RCC 7860 (cell line): ENCODE data around the gene F8.

Experiments used
- DNase-seq: peaks from one replicate; pipeline ENCODE4 v3.0.0-alpha.2; 2015; ENCODE audit warnings: low spot score
- FAIRE-seq: peaks from 2 replicates; lab custom pipeline; 2012; peaks lifted over from hg19 to GRCh38; lab: Jason Lieb, UNC

Gene F8

GRCh38 chrX:154793084-154793795 lies 229.3 kb downstream of the F8 start:
- no peak for DNase-seq
- FAIRE-seq: no peak

GRCh38 chrX:154791939-154792338 lies 230.6 kb downstream of the F8 start:
- DNase-seq (peak; percentile 25), FAIRE-seq (no peak)

DNA sequence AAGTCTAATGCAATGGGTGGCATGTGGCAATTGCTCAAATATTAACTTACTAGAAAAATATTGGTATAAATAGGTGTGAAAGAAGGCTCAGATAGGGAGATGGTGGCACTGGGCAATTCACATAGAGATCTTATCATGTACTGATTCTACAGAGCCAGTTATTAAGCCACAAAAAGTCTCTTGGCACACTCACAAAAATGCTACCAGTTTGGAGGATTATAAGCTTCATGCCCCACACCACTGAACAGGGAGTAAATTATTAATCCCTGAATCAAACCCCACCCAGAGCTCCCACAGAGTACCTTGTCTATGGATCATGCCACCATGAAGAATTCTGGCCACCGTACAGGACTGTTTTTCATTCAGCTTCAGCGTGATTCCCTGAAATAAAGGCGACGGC lies 231.1 kb downstream of the F8 start:
- peak; percentile 78 for DNase-seq
- peak; percentile 99 for FAIRE-seq
